Hepatocyte (in vitro differentiated cells): ENCODE results near the gene ZNF222. TPM values are rescaled to one million over a fixed set of nuclear protein-coding genes. Genes with fewer than 3 reads are reported as not detected.
A peak's percentile ranks its signal among the peaks of the same experiment; 100 is the strongest.

ENCODE experiments used
- DNase-seq: peaks from one replicate; pipeline ENCODE4 v3.0.0-alpha.2; 2016; ENCODE audit warnings: low spot score
- H2AFZ ChIP-seq: fragments of 200-600 bp; sonication (generic); 2 replicates; pipeline ENCODE4 v1.6.0; 2016; ENCODE audit warnings: antibody characterized with exemption, mild to moderate bottlenecking
- H3K27ac ChIP-seq: fragments of 200-600 bp; sonication (generic); 2 replicates; pipeline ENCODE4 v1.5.1; 2016; ENCODE audit warnings: mild to moderate bottlenecking
- H3K27me3 ChIP-seq: fragments of 200-600 bp; sonication (generic); 2 replicates; pipeline ENCODE4 v1.6.1; 2016
- H3K36me3 ChIP-seq: fragments of 200-600 bp; sonication (generic); replicated peaks from 2 replicates; pipeline ENCODE4 v1.5.1; 2016; ENCODE audit warnings: low read depth; ENCODE audit not compliant: insufficient read depth
- H3K4me1 ChIP-seq: fragments of 200-600 bp; sonication (generic); 2 replicates; pipeline ENCODE4 v1.5.1; 2016; ENCODE audit warnings: mild to moderate bottlenecking, moderate library complexity; ENCODE audit not compliant: insufficient read depth
- H3K4me2 ChIP-seq: fragments of 200-600 bp; sonication (generic); 2 replicates; pipeline ENCODE4 v1.6.0; 2016
- H3K4me3 ChIP-seq: fragments of 200-600 bp; sonication (generic); 2 replicates; pipeline ENCODE4 v1.5.1; 2016; ENCODE audit warnings: mild to moderate bottlenecking
- H3K79me2 ChIP-seq: fragments of 200-600 bp; sonication (generic); 2 replicates; pipeline ENCODE4 v1.6.0; 2017; ENCODE audit warnings: mild to moderate bottlenecking
- H3K9me2 ChIP-seq: fragments of 200-600 bp; sonication (generic); replicated peaks from 2 replicates; pipeline ENCODE4 v1.6.0; 2017; ENCODE audit warnings: mild to moderate bottlenecking; ENCODE audit not compliant: insufficient read depth
- H3K9me3 ChIP-seq: fragments of 200-600 bp; sonication (generic); 2 replicates; pipeline ENCODE4 v1.5.1; 2016; ENCODE audit warnings: low read depth, mild to moderate bottlenecking
- H4K20me1 ChIP-seq: fragments of 200-600 bp; sonication (generic); 2 replicates; pipeline ENCODE4 v1.6.0; 2016; ENCODE audit warnings: mild to moderate bottlenecking; ENCODE audit not compliant: insufficient read depth, poor library complexity, severe bottlenecking
- EZH2 ChIP-seq: fragments of 200-600 bp; sonication (generic); IDR thresholded peaks from 2 replicates; pipeline ENCODE4 v1.6.1; 2016; ENCODE audit warnings: antibody characterized with exemption, mild to moderate bottlenecking, borderline replicate concordance
- EZH2phosphoT487 ChIP-seq: fragments of 200-600 bp; sonication (generic); IDR thresholded peaks from one replicate; pipeline ENCODE4 v1.6.1; 2018; ENCODE audit warnings: antibody characterized with exemption, mild to moderate bottlenecking, low read depth, moderate library complexity; ENCODE audit not compliant: unreplicated experiment, severe bottlenecking
- WGBS: methylation state at CpG from one replicate; pipeline ENCODE4 v1.1.6; 2016; ENCODE audit warnings: low lambda C conversion rate; ENCODE audit errors: missing lambda C conversion rate; 5-methylcytosine and 5-hydroxymethylcytosine counted together
- polyA plus RNA-seq: library from polyadenylated mRNA; unstranded; fragments of >200 nt; fragmentation: Nextera tagmentation; extraction: Ambion mirVana; gene quantifications from 2 replicates; pipeline ENCODE4 v1.2.1, GENCODE V29; 2016
- total RNA-seq: library from RNA; depleted of rRNA; stranded (reverse); fragments of >200 nt; gene quantifications from 2 replicates; pipeline ENCODE4 v1.2.3, GENCODE V29; 2014
- TF ChIP-seq, protein P1 (sequence below): fragments of 200-600 bp; sonication (generic); IDR thresholded peaks from 2 replicates; pipeline ENCODE4 v1.5.1; 2016; ENCODE audit warnings: antibody characterized with exemption, mild to moderate bottlenecking; ENCODE audit not compliant: poor library complexity

The ZNF222 gene
- total and polyA plus RNA-seq, 2 experiments from 2014 or later = 1.8 to 6.3 TPM

- peaks cover 23% of the 10 kb centered on the region for H3K79me2 ChIP-seq
- peak within 1 kb of the TSS; percentile 91 for H2AFZ ChIP-seq
- no peaks in the 10 kb centered on the region for H3K9me2 ChIP-seq
- peak within 1 kb of the TSS; percentile 81 for H3K4me2 ChIP-seq
- no peaks in the 10 kb centered on the region for H3K4me1 ChIP-seq
- no peaks in the 10 kb centered on the region for H3K36me3 ChIP-seq
- H4K20me1 ChIP-seq = no peaks in the 10 kb centered on the region
- WGBS = 1% methylated on average over 32 of the region's 38 CpGs
- peak; percentile 96 for DNase-seq
- TF ChIP-seq, protein P1, sequence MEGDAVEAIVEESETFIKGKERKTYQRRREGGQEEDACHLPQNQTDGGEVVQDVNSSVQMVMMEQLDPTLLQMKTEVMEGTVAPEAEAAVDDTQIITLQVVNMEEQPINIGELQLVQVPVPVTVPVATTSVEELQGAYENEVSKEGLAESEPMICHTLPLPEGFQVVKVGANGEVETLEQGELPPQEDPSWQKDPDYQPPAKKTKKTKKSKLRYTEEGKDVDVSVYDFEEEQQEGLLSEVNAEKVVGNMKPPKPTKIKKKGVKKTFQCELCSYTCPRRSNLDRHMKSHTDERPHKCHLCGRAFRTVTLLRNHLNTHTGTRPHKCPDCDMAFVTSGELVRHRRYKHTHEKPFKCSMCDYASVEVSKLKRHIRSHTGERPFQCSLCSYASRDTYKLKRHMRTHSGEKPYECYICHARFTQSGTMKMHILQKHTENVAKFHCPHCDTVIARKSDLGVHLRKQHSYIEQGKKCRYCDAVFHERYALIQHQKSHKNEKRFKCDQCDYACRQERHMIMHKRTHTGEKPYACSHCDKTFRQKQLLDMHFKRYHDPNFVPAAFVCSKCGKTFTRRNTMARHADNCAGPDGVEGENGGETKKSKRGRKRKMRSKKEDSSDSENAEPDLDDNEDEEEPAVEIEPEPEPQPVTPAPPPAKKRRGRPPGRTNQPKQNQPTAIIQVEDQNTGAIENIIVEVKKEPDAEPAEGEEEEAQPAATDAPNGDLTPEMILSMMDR = no peak
- no peak for TF ChIP-seq EZH2
- no peak for TF ChIP-seq EZH2phosphoT487
- peak within 1 kb of the TSS; percentile 84 for H3K27ac ChIP-seq
- no peaks in the 10 kb centered on the region for H3K9me3 ChIP-seq
- H3K27me3 ChIP-seq = no peaks in the 10 kb centered on the region
- H3K4me3 ChIP-seq = peak within 1 kb of the TSS; percentile 21
These were observed 26.6 kb downstream of the ZNF222 start, which contains the start of gene ZNF223 for GRCh38 chr19:44051650-44052402. TSS of gene ZNF223 (plus strand) at chr19:44052036. CDS start at chr19:44055177, 3,141 bp downstream.

- Histone ChIP-seq H3K79me2 (peaks cover 23% of the 10 kb centered on the region), H3K9me3 (no peaks in the 10 kb centered on the region), H3K4me2 (no peak overlapping the region), H3K4me1 (no peaks in the 10 kb centered on the region), H3K9me2 (no peaks in the 10 kb centered on the region), H4K20me1 (no peaks in the 10 kb centered on the region), H2AFZ (no peak overlapping the region), H3K27me3 (no peaks in the 10 kb centered on the region), H3K4me3 (no peak overlapping the region), H3K36me3 (no peaks in the 10 kb centered on the region), H3K27ac (no peak overlapping the region)
- TF ChIP-seq EZH2phosphoT487 = no peak
- TF ChIP-seq, protein P1 = no peak
- TF ChIP-seq EZH2 = no peak
- 93% methylated on average over 5 of the region's 5 CpGs for WGBS
- DNase-seq = no peak
These were observed 30.7 kb downstream of the ZNF222 start for GRCh38 chr19:44055870-44056269.

- Histone ChIP-seq H3K4me3 (no peak overlapping the region), H3K27me3 (no peaks in the 10 kb centered on the region), H3K79me2 (peaks cover 15% of the 10 kb centered on the region), H4K20me1 (no peaks in the 10 kb centered on the region), H3K9me2 (no peaks in the 10 kb centered on the region), H3K27ac (no peak overlapping the region), H3K9me3 (no peaks in the 10 kb centered on the region), H3K4me1 (no peaks in the 10 kb centered on the region), H3K36me3 (peaks cover 6% of the 10 kb centered on the region), H2AFZ (no peak overlapping the region), H3K4me2 (no peak overlapping the region)
- no peak for DNase-seq
- TF ChIP-seq EZH2phosphoT487 = no peak
- TF ChIP-seq, protein P1 = no peak
- no peak for TF ChIP-seq EZH2
- 97% methylated on average over 2 of the region's 2 CpGs for WGBS
These were observed 34.0 kb downstream of the ZNF222 start for GRCh38 chr19:44059229-44059628.
